Osteoblast (primary cell): ENCODE measurements around the gene TENM4. TPM values are rescaled to one million over a fixed set of nuclear protein-coding genes. Genes with fewer than 3 reads are reported as not detected.

Experiments
- DNase-seq: peaks from one replicate; pipeline ENCODE4 v3.0.0; 2011; ENCODE audit warnings: low spot score, mixed read lengths; ENCODE audit not compliant: insufficient read length; ENCODE audit errors: missing footprints
- H2AFZ ChIP-seq: 2 replicates; pipeline ENCODE4 v1.6.0; 2011; ENCODE audit warnings: mild to moderate bottlenecking, low read length
- H3K27ac ChIP-seq: 2 replicates; pipeline ENCODE4 v1.5.1; 2011; ENCODE audit warnings: mild to moderate bottlenecking, low read depth, low read length, moderate library complexity
- H3K27me3 ChIP-seq: 2 replicates; pipeline ENCODE4 v1.6.0; 2012; ENCODE audit warnings: mild to moderate bottlenecking, control low read depth, inconsistent platforms, low read length, moderate library complexity; ENCODE audit not compliant: insufficient read depth
- H3K36me3 ChIP-seq: 2 replicates; pipeline ENCODE4 v1.5.1; 2011; ENCODE audit warnings: mild to moderate bottlenecking, low read length, control low read depth, moderate library complexity; ENCODE audit not compliant: insufficient read depth
- H3K4me1 ChIP-seq: 2 replicates; pipeline ENCODE4 v1.5.1; 2011; ENCODE audit warnings: mild to moderate bottlenecking, low read length, control low read depth, moderate library complexity; ENCODE audit not compliant: insufficient read depth
- H3K4me2 ChIP-seq: 2 replicates; pipeline ENCODE4 v1.6.0; 2011; ENCODE audit warnings: mild to moderate bottlenecking, low read length; ENCODE audit not compliant: insufficient read depth
- H3K4me3 ChIP-seq: fragments of 200-600 bp; sonication (generic); 3 replicates; pipeline ENCODE4 v1.5.1; 2012; ENCODE audit warnings: mild to moderate bottlenecking, low read length, inconsistent platforms; ENCODE audit not compliant: insufficient read depth
- H3K79me2 ChIP-seq: 2 replicates; pipeline ENCODE4 v1.6.0; 2012; ENCODE audit warnings: mild to moderate bottlenecking, low read length, control low read depth, inconsistent platforms; ENCODE audit not compliant: insufficient read depth
- H3K9me3 ChIP-seq: 2 replicates; pipeline ENCODE4 v1.5.1; 2011; ENCODE audit warnings: low read depth, low read length, control low read depth
- H4K20me1 ChIP-seq: 2 replicates; pipeline ENCODE4 v1.6.0; 2012; ENCODE audit warnings: mild to moderate bottlenecking, low read length, control low read depth; ENCODE audit not compliant: insufficient read depth
- CTCF ChIP-seq: IDR thresholded peaks from 2 replicates; pipeline ENCODE4 v1.5.1; 2011; ENCODE audit warnings: mild to moderate bottlenecking, low read depth, low read length, moderate library complexity; ENCODE audit errors: extremely low read depth
- total RNA-seq: library from RNA; depleted of rRNA; stranded (reverse); fragments of >200 nt; gene quantifications from 2 replicates; pipeline ENCODE4 v1.2.3, GENCODE V29; 2012

Gene TENM4
- total RNA-seq, 1 donor, result 63.3 TPM

GRCh38 chr11:79461144-79461543, 20.3 kb upstream of the TENM4 start:
- no peaks in the 10 kb centered on the region for H3K9me3 ChIP-seq
- H3K4me3 ChIP-seq, result no peak overlapping the region
- H3K4me1 ChIP-seq, result no peaks in the 10 kb centered on the region
- no peaks in the 10 kb centered on the region for H4K20me1 ChIP-seq
- no peak overlapping the region for H3K4me2 ChIP-seq
- peak; percentile 77 for TF ChIP-seq CTCF
- H3K79me2 ChIP-seq, result no peaks in the 10 kb centered on the region
- H2AFZ ChIP-seq, result no peak overlapping the region
- H3K27ac ChIP-seq, result no peak overlapping the region
- DNase-seq, result no peak
- no peaks in the 10 kb centered on the region for H3K36me3 ChIP-seq
- H3K27me3 ChIP-seq, result no peaks in the 10 kb centered on the region

GRCh38 chr11:79458709-79459108, 17.9 kb upstream of the TENM4 start:
- Histone ChIP-seq H3K79me2 (no peaks in the 10 kb centered on the region), H3K4me1 (no peaks in the 10 kb centered on the region), H3K4me3 (no peak overlapping the region), H3K27ac (no peak overlapping the region), H2AFZ (no peak overlapping the region), H3K27me3 (no peaks in the 10 kb centered on the region), H3K9me3 (no peaks in the 10 kb centered on the region), H3K4me2 (no peak overlapping the region), H4K20me1 (no peaks in the 10 kb centered on the region), H3K36me3 (no peaks in the 10 kb centered on the region)
- DNase-seq, result no peak
- no peak for TF ChIP-seq CTCF

- no peak for DNase-seq
- no peaks in the 10 kb centered on the region for H3K9me3 ChIP-seq
These were observed 15.7 kb upstream of the TENM4 start for GRCh38 chr11:79456501-79456900.

GRCh38 chr11:79453617-79454016, 12.8 kb upstream of the TENM4 start:
- Histone ChIP-seq H3K27me3 (no peaks in the 10 kb centered on the region), H2AFZ (no peak overlapping the region), H3K27ac (no peak overlapping the region), H3K4me2 (no peak overlapping the region), H3K4me1 (no peaks in the 10 kb centered on the region), H3K36me3 (no peaks in the 10 kb centered on the region), H4K20me1 (no peaks in the 10 kb centered on the region), H3K79me2 (no peaks in the 10 kb centered on the region), H3K9me3 (no peaks in the 10 kb centered on the region), H3K4me3 (no peak overlapping the region)
- no peak for DNase-seq
- TF ChIP-seq CTCF, result no peak

More at GRCh38 chr11:79456501-79456900, 15.7 kb upstream of the TENM4 start:
- Histone ChIP-seq H4K20me1 (no peaks in the 10 kb centered on the region), H3K27me3 (no peaks in the 10 kb centered on the region), H3K4me2 (no peak overlapping the region), H3K79me2 (no peaks in the 10 kb centered on the region), H3K27ac (no peak overlapping the region), H3K36me3 (no peaks in the 10 kb centered on the region), H3K4me3 (no peak overlapping the region), H2AFZ (no peak overlapping the region), H3K4me1 (no peaks in the 10 kb centered on the region)
- TF ChIP-seq CTCF, result no peak
